HFFc6 (cell line): ENCODE measurements around the gene PCSK5. TPM values are rescaled to one million over a fixed set of nuclear protein-coding genes. Genes with fewer than 3 reads are reported as not detected.

ENCODE experiments used
- DNase-seq: peaks from one replicate; pipeline ENCODE4 v3.0.0-alpha.2; 2018
- H3K27ac Mint-ChIP-seq: 2 replicates; pipeline ENCODE4 v1.8.0; 2020; ENCODE audit warnings: mild to moderate bottlenecking, mixed read lengths
- H3K27me3 Mint-ChIP-seq: 2 replicates; pipeline ENCODE4 v1.8.0; 2021; ENCODE audit warnings: mild to moderate bottlenecking, moderate library complexity, mixed read lengths; ENCODE audit not compliant: insufficient read depth
- H3K36me3 Mint-ChIP-seq: 2 replicates; pipeline ENCODE4 v1.8.0; 2021; ENCODE audit warnings: low read depth, mixed read lengths
- H3K4me1 Mint-ChIP-seq: 2 replicates; pipeline ENCODE4 v1.8.0; 2020; ENCODE audit warnings: low read depth, mixed read lengths
- H3K4me3 Mint-ChIP-seq: 2 replicates; pipeline ENCODE4 v1.8.0; 2020; ENCODE audit warnings: mild to moderate bottlenecking, moderate library complexity, mixed read lengths
- H3K9me3 Mint-ChIP-seq: 2 replicates; pipeline ENCODE4 v1.8.0; 2020; ENCODE audit warnings: mild to moderate bottlenecking, mixed read lengths
- total RNA-seq, 6 experiments: library from RNA; stranded (reverse); fragmentation: NEBNext Ultra II Directional; extraction: Animal tissue kit (Norgen Biotek cat#: 25700); gene quantifications; 2 replicates in 1 of 6; 3 replicates in 5 of 6; pipeline ENCODE4 v1.2.3, GENCODE V29; 2021
- TF ChIP-seq, protein P1 (sequence below): fragments of 200-600 bp; sonication (generic); IDR thresholded peaks from 2 replicates; pipeline ENCODE4 v1.5.0; 2021; ENCODE audit warnings: antibody characterized with exemption, mild to moderate bottlenecking

PCSK5 gene
- total RNA-seq, 6 experiments from 2014 or later = 0.18 to 0.36 (median 0.22) TPM

DNA sequence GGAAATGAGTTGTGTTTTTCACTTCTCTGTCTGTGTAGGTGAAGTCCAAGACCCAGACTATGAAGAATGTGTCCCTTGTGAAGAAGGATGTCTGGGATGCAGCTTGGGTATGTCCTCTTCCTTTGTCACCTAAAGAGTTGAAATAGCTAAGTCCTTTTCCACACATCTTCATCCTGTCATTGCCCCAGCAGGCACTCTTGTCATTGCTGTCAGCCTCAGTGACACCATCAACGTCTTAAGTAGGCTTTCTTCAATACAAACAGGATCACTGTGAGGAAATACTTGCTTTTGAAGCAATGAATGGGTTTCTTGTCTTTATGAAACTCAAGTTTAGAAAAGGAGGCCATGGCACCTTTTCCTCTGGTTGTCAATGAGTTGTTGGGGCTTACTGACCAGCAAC lies 350.1 kb downstream of the PCSK5 start:
- no peak overlapping the region for H3K4me3 Mint-ChIP-seq
- H3K27ac Mint-ChIP-seq = no peak overlapping the region
- no peak for DNase-seq
- H3K9me3 Mint-ChIP-seq = peaks cover 8% of the 10 kb centered on the region; the same call in 1 of the 2 replicates
- no peaks in the 10 kb centered on the region for H3K36me3 Mint-ChIP-seq
- H3K27me3 Mint-ChIP-seq = no peaks in the 10 kb centered on the region
- TF ChIP-seq, protein P1, sequence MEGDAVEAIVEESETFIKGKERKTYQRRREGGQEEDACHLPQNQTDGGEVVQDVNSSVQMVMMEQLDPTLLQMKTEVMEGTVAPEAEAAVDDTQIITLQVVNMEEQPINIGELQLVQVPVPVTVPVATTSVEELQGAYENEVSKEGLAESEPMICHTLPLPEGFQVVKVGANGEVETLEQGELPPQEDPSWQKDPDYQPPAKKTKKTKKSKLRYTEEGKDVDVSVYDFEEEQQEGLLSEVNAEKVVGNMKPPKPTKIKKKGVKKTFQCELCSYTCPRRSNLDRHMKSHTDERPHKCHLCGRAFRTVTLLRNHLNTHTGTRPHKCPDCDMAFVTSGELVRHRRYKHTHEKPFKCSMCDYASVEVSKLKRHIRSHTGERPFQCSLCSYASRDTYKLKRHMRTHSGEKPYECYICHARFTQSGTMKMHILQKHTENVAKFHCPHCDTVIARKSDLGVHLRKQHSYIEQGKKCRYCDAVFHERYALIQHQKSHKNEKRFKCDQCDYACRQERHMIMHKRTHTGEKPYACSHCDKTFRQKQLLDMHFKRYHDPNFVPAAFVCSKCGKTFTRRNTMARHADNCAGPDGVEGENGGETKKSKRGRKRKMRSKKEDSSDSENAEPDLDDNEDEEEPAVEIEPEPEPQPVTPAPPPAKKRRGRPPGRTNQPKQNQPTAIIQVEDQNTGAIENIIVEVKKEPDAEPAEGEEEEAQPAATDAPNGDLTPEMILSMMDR = no peak
- no peaks in the 10 kb centered on the region for H3K4me1 Mint-ChIP-seq

GRCh38 chr9:76245518-76245917 lies 355.0 kb downstream of the PCSK5 start:
- DNase-seq = no peak
- Mint-ChIP-seq H3K9me3 (peaks cover 10% of the 10 kb centered on the region; the same call in 1 of the 2 replicates), H3K27me3 (no peaks in the 10 kb centered on the region), H3K27ac (no peak overlapping the region), H3K36me3 (no peaks in the 10 kb centered on the region; the same call in 1 of the 2 replicates), H3K4me3 (no peak overlapping the region), H3K4me1 (no peaks in the 10 kb centered on the region)
- TF ChIP-seq, protein P1 = no peak

- Mint-ChIP-seq H3K27ac (no peak overlapping the region), H3K4me3 (no peak overlapping the region), H3K4me1 (no peaks in the 10 kb centered on the region), H3K27me3 (no peaks in the 10 kb centered on the region), H3K9me3 (peaks cover 10% of the 10 kb centered on the region; the same call in 1 of the 2 replicates), H3K36me3 (no peaks in the 10 kb centered on the region; the same call in 1 of the 2 replicates)
- TF ChIP-seq, protein P1 = no peak
- DNase-seq = no peak
These were observed 356.2 kb downstream of the PCSK5 start for GRCh38 chr9:76246680-76247079.

GRCh38 chr9:76247426-76247825 lies 357.0 kb downstream of the PCSK5 start:
- H3K36me3 Mint-ChIP-seq = no peaks in the 10 kb centered on the region; the same call in 1 of the 2 replicates
- no peaks in the 10 kb centered on the region for H3K4me1 Mint-ChIP-seq
- H3K4me3 Mint-ChIP-seq = no peak overlapping the region
- H3K9me3 Mint-ChIP-seq = peaks cover 10% of the 10 kb centered on the region; the same call in 1 of the 2 replicates
- DNase-seq = no peak
- H3K27me3 Mint-ChIP-seq = no peaks in the 10 kb centered on the region
- TF ChIP-seq, protein P1 = no peak
- H3K27ac Mint-ChIP-seq = no peak overlapping the region

DNA sequence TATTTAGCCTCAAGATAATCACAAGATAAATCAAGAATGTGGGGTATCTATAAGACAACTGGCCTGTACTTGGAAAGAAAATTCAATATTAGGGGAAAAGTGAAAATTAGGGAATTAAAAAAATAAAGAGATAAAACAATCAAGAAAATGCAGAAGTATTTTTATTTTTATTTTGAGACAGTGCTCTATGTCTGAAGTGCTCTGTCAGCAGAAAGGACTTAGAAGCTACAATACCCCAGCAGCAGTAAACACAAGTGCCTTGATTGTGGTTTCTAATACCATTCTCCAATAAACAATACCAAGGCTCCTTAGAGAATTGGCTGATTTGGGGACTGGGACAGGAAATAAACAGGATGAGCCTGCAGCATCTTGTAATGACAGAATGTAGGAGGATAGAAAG lies 358.8 kb downstream of the PCSK5 start:
- no peak overlapping the region for H3K4me3 Mint-ChIP-seq
- no peaks in the 10 kb centered on the region for H3K4me1 Mint-ChIP-seq
- H3K36me3 Mint-ChIP-seq = no peaks in the 10 kb centered on the region; the same call in 1 of the 2 replicates
- DNase-seq = no peak
- H3K9me3 Mint-ChIP-seq = peaks cover 7% of the 10 kb centered on the region; the same call in 1 of the 2 replicates
- no peaks in the 10 kb centered on the region for H3K27me3 Mint-ChIP-seq
- no peak overlapping the region for H3K27ac Mint-ChIP-seq
- TF ChIP-seq, protein P1 = no peak
